Measurements from ENCODE around the gene TMEM61.

DNA sequence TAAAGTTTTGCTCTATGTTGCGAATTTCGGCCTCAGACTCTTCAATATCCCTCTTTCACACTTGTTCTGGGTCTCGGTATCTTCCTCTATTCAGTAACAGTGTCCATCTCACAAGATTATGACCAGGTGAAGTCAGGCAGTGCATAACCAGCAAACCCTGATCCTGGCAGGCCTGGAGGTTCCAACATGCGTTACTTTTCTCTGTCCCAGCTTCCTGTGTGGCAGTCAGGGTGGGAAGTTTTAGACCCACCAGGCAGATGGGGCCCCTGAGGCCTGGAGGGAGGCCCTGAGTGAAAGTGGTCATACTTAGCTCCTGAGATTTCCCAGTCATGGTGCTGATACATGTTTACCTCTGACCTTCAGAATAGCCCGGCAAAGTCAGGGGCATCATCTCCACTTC, 5.1 kb downstream of the TMEM61 start:
- no peak for TF ChIP-seq POLR2A (IDR thresholded peaks at IDR 0.05)
- TF ChIP-seq, protein P1, sequence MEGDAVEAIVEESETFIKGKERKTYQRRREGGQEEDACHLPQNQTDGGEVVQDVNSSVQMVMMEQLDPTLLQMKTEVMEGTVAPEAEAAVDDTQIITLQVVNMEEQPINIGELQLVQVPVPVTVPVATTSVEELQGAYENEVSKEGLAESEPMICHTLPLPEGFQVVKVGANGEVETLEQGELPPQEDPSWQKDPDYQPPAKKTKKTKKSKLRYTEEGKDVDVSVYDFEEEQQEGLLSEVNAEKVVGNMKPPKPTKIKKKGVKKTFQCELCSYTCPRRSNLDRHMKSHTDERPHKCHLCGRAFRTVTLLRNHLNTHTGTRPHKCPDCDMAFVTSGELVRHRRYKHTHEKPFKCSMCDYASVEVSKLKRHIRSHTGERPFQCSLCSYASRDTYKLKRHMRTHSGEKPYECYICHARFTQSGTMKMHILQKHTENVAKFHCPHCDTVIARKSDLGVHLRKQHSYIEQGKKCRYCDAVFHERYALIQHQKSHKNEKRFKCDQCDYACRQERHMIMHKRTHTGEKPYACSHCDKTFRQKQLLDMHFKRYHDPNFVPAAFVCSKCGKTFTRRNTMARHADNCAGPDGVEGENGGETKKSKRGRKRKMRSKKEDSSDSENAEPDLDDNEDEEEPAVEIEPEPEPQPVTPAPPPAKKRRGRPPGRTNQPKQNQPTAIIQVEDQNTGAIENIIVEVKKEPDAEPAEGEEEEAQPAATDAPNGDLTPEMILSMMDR (IDR thresholded peaks at IDR 0.05): no peak
- no peak for TF ChIP-seq EP300 (IDR thresholded peaks at IDR 0.05; ENCODE audit: low read depth)
- TF ChIP-seq POLR2AphosphoS5 (IDR thresholded peaks at IDR 0.05): no peak
